ENCODE data around the gene ADISSP. TPM values are rescaled to one million over a fixed set of nuclear protein-coding genes. Genes with fewer than 3 reads are reported as not detected.
A peak's percentile ranks its signal among the peaks of the same experiment; 100 is the strongest.

Gene ADISSP
- polyA plus RNA-seq, 3 donors: 59.6 to 78.5 (median 68.5) TPM

GRCh38 chr20:3749689-3750531 is 17.6 kb downstream of the ADISSP start:
- intact Hi-C loops (cut with micrococcal nuclease): loop anchor here (2.0 to 5.0 kb wide), 2 partner anchors 73 kb away; no protein-coding TSS in a partner anchor
- H3K9me3 Mint-ChIP-seq: peaks cover 0 to 3% (median 0%) of the 10 kb centered on the region in 7 donors

More at GRCh38 chr20:3749689-3750531, 17.6 kb downstream of the ADISSP start:
- Mint-ChIP-seq H3K27me3 (ENCODE audit: low read depth in 3 of 3) (peaks cover 2 to 21% (median 10%) of the 10 kb centered on the region in 3 donors), H3K4me3 (no peak overlapping the region), H3K36me3 (peaks cover 22 to 30% of the 10 kb centered on the region in 2 donors), H3K27ac (no peak overlapping the region), H3K4me1 (peaks cover 16% of the 10 kb centered on the region)
- Histone ChIP-seq H3K4me3 (replicated peaks in 1 of 3; ENCODE audit: low read depth in 2 of 3, low read length in 3 of 3) (no peak overlapping the region), H3K4me2 (replicated peaks; ENCODE audit: extremely low read depth, low read length, poor library complexity, severe bottlenecking) (no peak overlapping the region), H2AFZ (ENCODE audit: insufficient read depth, low read depth, low read length, poor library complexity, severe bottlenecking) (no peak overlapping the region), H3K27ac (ENCODE audit: low read depth in 1 of 2, low read length in 2 of 2) (no peak overlapping the region), H3K27me3 (ENCODE audit: control insufficient read depth in 2 of 2, insufficient read depth in 2 of 2, low read length in 2 of 2) (no peaks in the 10 kb centered on the region), H3K9me3 (replicated peaks in 1 of 2; ENCODE audit: control insufficient read depth in 1 of 2, insufficient read depth in 1 of 2, low read length in 2 of 2) (no peaks in the 10 kb centered on the region), H3K79me2 (ENCODE audit: insufficient read depth, low read length) (peaks cover 5% of the 10 kb centered on the region), H3K9ac (ENCODE audit: insufficient read depth, low read length, poor library complexity, severe bottlenecking) (no peak overlapping the region), H3K36me3 (replicated peaks in 1 of 2; ENCODE audit: control insufficient read depth in 1 of 2, insufficient read depth in 2 of 2, low read length in 2 of 2) (peaks cover 18 to 31% of the 10 kb centered on the region in 2 donors), H4K20me1 (ENCODE audit: insufficient read depth, low read length) (peaks cover 26% of the 10 kb centered on the region), H3K4me1 (ENCODE audit: control insufficient read depth in 1 of 2, insufficient read depth in 2 of 2, low read length in 2 of 2) (peaks cover 8 to 32% of the 10 kb centered on the region in 2 donors)
- peak in 2 of 3 donors; percentile 25 to 28 for DNase-seq
- 64% methylated on average over 72 of the region's 72 CpGs for WGBS (ENCODE audit: insufficient coverage)
- peak; percentile 92 for TF ChIP-seq CTCF (IDR thresholded peaks at IDR 0.05)

Data from CD14-positive monocyte (primary cell).